H1 (cell line): ENCODE results near the gene OGDHL. TPM values are rescaled to one million over a fixed set of nuclear protein-coding genes. Genes with fewer than 3 reads are reported as not detected.

Source experiments
- CTCF ChIA-PET: fragments of 300-600 bp; sonication (Branson Sonifier 250); formaldehyde crosslinking; loops from one replicate; lab custom pipeline; 2021; ENCODE audit not compliant: partially characterized antibody; lab: Charles Lee
- POLR2A ChIA-PET: fragments of 300-600 bp; sonication (Branson Sonifier 250); formaldehyde crosslinking; loops from one replicate; lab custom pipeline; 2021; ENCODE audit warnings: inconsistent platforms; ENCODE audit not compliant: partially characterized antibody; lab: Charles Lee
- DNase-seq, 2 experiments: peaks; one replicate each; pipeline versions ENCODE4 v3.0.0 to v3.0.0-alpha.2; 2010 to 2022; ENCODE audit warnings: low spot score in 2 of 2, low read depth in 1 of 2, mixed read lengths in 1 of 2
- FAIRE-seq: peaks from 2 replicates; lab custom pipeline; 2011; peaks lifted over from hg19 to GRCh38; lab: Jason Lieb, UNC
- H2AFZ ChIP-seq: 2 replicates; pipeline ENCODE4 v1.8.1; 2012; ENCODE audit warnings: low read length, inconsistent platforms
- H2AK5ac ChIP-seq: 2 replicates; pipeline ENCODE4 v1.6.1; 2013; ENCODE audit warnings: low read depth, low read length
- H2BK120ac ChIP-seq: replicated peaks from 2 replicates; pipeline ENCODE3; 2013; ENCODE audit warnings: low read depth, low read length, inconsistent platforms
- H2BK12ac ChIP-seq: 2 replicates; pipeline ENCODE4 v1.6.1; 2013; ENCODE audit warnings: low read depth, low read length
- H2BK15ac ChIP-seq: 2 replicates; pipeline ENCODE4 v1.6.1; 2013; ENCODE audit warnings: low read length
- H2BK20ac ChIP-seq: 2 replicates; pipeline ENCODE4 v1.6.1; 2013; ENCODE audit warnings: low read length
- H2BK5ac ChIP-seq: 2 replicates; pipeline ENCODE4 v1.6.1; 2013; ENCODE audit warnings: low read depth, low read length
- H3K14ac ChIP-seq: 2 replicates; pipeline ENCODE4 v1.6.1; 2013; ENCODE audit warnings: inconsistent platforms; ENCODE audit not compliant: insufficient read length
- H3K18ac ChIP-seq: 2 replicates; pipeline ENCODE4 v1.6.1; 2013; ENCODE audit warnings: low read length; ENCODE audit errors: extremely low read depth
- H3K23ac ChIP-seq: 2 replicates; pipeline ENCODE4 v1.6.1; 2013; ENCODE audit warnings: inconsistent platforms; ENCODE audit not compliant: insufficient read length
- H3K23me2 ChIP-seq: 2 replicates; pipeline ENCODE4 v1.6.1; 2013; ENCODE audit warnings: low read depth, low read length
- H3K27ac ChIP-seq: 2 replicates; pipeline ENCODE4 v1.6.1; 2011; ENCODE audit warnings: low read depth, low read length, inconsistent platforms
- H3K27me3 ChIP-seq, 4 experiments: replicated peaks in 1 of 4; 1 replicate in 1 of 4; 2 replicates in 3 of 4; pipeline versions ENCODE4 v1.6.1 to v1.8.1; 2011 to 2013; ENCODE audit warnings: low read length in 3 of 4, mild to moderate bottlenecking in 3 of 4, inconsistent platforms in 2 of 4, mixed read lengths in 2 of 4, moderate library complexity in 1 of 4; ENCODE audit not compliant: control insufficient read depth in 3 of 4, insufficient read depth in 3 of 4; ENCODE audit errors: extremely low read depth in 1 of 4
- H3K36me3 ChIP-seq, 4 experiments: 2 replicates each; pipeline versions ENCODE4 v1.6.1 to v1.8.1; 2011 to 2013; ENCODE audit warnings: mild to moderate bottlenecking in 4 of 4, low read length in 3 of 4, moderate library complexity in 2 of 4, control low read depth in 1 of 4, inconsistent platforms in 1 of 4; ENCODE audit not compliant: insufficient read depth in 4 of 4, control insufficient read depth in 2 of 4
- H3K4ac ChIP-seq: replicated peaks from 2 replicates; pipeline ENCODE3; 2013; ENCODE audit warnings: low read length, low read depth, mixed read lengths, inconsistent platforms; ENCODE audit not compliant: insufficient read length
- H3K4me1 ChIP-seq, 4 experiments: replicated peaks in 1 of 4; 1 replicate in 1 of 4; 2 replicates in 3 of 4; pipeline versions ENCODE4 v1.6.1 to v1.8.1; 2011 to 2013; ENCODE audit warnings: low read length in 3 of 4, inconsistent platforms in 2 of 4, mixed read lengths in 1 of 4; ENCODE audit not compliant: insufficient read depth in 4 of 4, control insufficient read depth in 3 of 4
- H3K4me2 ChIP-seq, 2 experiments: 2 replicates each; pipeline versions ENCODE4 v1.6.1 to v1.8.1; 2011 to 2013; ENCODE audit warnings: low read depth in 2 of 2, low read length in 2 of 2, control low read depth in 1 of 2, inconsistent platforms in 1 of 2, mild to moderate bottlenecking in 1 of 2; ENCODE audit not compliant: insufficient read depth in 1 of 2
- H3K4me3 ChIP-seq, 4 experiments: fragments of 200-600, 300-600 bp in 1 of 4; sonication (generic), shearing (Covaris generic), sonication (Bioruptor Twin) in 1 of 4; 2 replicates each; pipeline versions ENCODE4 v1.5.1 to v1.8.1; 2011 to 2016; ENCODE audit warnings: low read length in 4 of 4, low read depth in 3 of 4, control low read depth in 2 of 4, inconsistent platforms in 2 of 4, mild to moderate bottlenecking in 2 of 4, mixed read lengths in 1 of 4, moderate library complexity in 1 of 4; ENCODE audit not compliant: insufficient read depth in 2 of 4; ENCODE audit errors: extremely low read depth in 1 of 4
- H3K56ac ChIP-seq: replicated peaks from 2 replicates; pipeline ENCODE3; 2013; ENCODE audit warnings: low read depth, mild to moderate bottlenecking, mixed read lengths, low read length, inconsistent platforms; ENCODE audit not compliant: insufficient read length
- H3K79me1 ChIP-seq: 2 replicates; pipeline ENCODE4 v1.6.1; 2013; ENCODE audit warnings: low read depth, low read length, control low read depth
- H3K79me2 ChIP-seq, 2 experiments: 2 replicates each; pipeline versions ENCODE4 v1.6.1 to v1.8.1; 2012 to 2013; ENCODE audit warnings: low read length in 2 of 2, mild to moderate bottlenecking in 2 of 2, inconsistent platforms in 1 of 2; ENCODE audit not compliant: insufficient read depth in 2 of 2, control insufficient read depth in 1 of 2
- H3K9ac ChIP-seq, 4 experiments: replicated peaks in 1 of 4; 1 replicate in 1 of 4; 2 replicates in 3 of 4; pipeline versions ENCODE4 v1.6.1 to v1.8.1; 2011 to 2013; ENCODE audit warnings: low read depth in 3 of 4, low read length in 3 of 4, control low read depth in 2 of 4, mild to moderate bottlenecking in 2 of 4, moderate library complexity in 2 of 4, inconsistent platforms in 1 of 4; ENCODE audit errors: extremely low read depth in 1 of 4
- H3K9me3 ChIP-seq, 2 experiments: 2 replicates each; pipeline versions ENCODE4 v1.6.1 to v1.8.1; 2012 to 2013; ENCODE audit warnings: mild to moderate bottlenecking in 2 of 2, moderate library complexity in 2 of 2, control low read depth in 1 of 2, inconsistent platforms in 1 of 2, low read depth in 1 of 2, low read length in 1 of 2, mixed read lengths in 1 of 2; ENCODE audit not compliant: insufficient read depth in 2 of 2
- H4K20me1 ChIP-seq, 2 experiments: replicated peaks in 1 of 2; 2 replicates each; pipeline versions ENCODE3 to v1.8.1; 2011 to 2013; ENCODE audit warnings: inconsistent platforms in 2 of 2, low read length in 2 of 2, mild to moderate bottlenecking in 1 of 2; ENCODE audit not compliant: insufficient read depth in 2 of 2, control insufficient read depth in 1 of 2
- H4K5ac ChIP-seq: 2 replicates; pipeline ENCODE4 v1.6.1; 2013; ENCODE audit warnings: low read length, low read depth, mixed read lengths, inconsistent platforms; ENCODE audit not compliant: insufficient read length
- H4K8ac ChIP-seq: 2 replicates; pipeline ENCODE4 v1.8.0; 2013; ENCODE audit warnings: mild to moderate bottlenecking, moderate library complexity, low read length, inconsistent platforms; ENCODE audit not compliant: insufficient read depth; ENCODE audit errors: extremely low read depth
- H4K91ac ChIP-seq: replicated peaks from 2 replicates; pipeline ENCODE3; 2013; ENCODE audit warnings: low read length, mixed read lengths, inconsistent platforms; ENCODE audit not compliant: insufficient read length
- CBX5 ChIP-seq: fragments of 300-800, 300-1000 bp; sonication (generic); IDR thresholded peaks from 2 replicates; pipeline ENCODE4 v1.7.1; 2016; ENCODE audit warnings: antibody characterized with exemption, low read length, low read depth
- CHD2 ChIP-seq: IDR thresholded peaks from 2 replicates; pipeline ENCODE4 v1.6.1; 2012; ENCODE audit warnings: low read length, improper control_type of control experiment
- EGR1 ChIP-seq: IDR thresholded peaks from 2 replicates; pipeline ENCODE4 v1.6.1; 2011; ENCODE audit warnings: low read depth, low read length, borderline replicate concordance
- HDAC2 ChIP-seq, 2 experiments: fragments of 300-600 bp in 1 of 2; sonication (generic) in 1 of 2; IDR thresholded peaks; 2 replicates each; pipeline ENCODE4 v1.6.1; 2011 to 2012; ENCODE audit warnings: low read depth in 2 of 2, low read length in 2 of 2, mild to moderate bottlenecking in 2 of 2, moderate library complexity in 2 of 2, borderline replicate concordance in 1 of 2, inconsistent platforms in 1 of 2
- HDAC6 ChIP-seq: IDR thresholded peaks from one replicate; pipeline ENCODE4 v1.7.1; 2012; ENCODE audit warnings: low read depth, mild to moderate bottlenecking, inconsistent platforms, low read length, moderate library complexity
- RAD21 ChIP-seq, 2 experiments: IDR thresholded peaks in 1 of 2; conservative IDR thresholded peaks in 1 of 2; 2 replicates each; pipeline ENCODE4 v1.6.1; 2011; ENCODE audit warnings: low read depth in 2 of 2, low read length in 2 of 2, improper control_type of control experiment in 1 of 2, inconsistent platforms in 1 of 2, mild to moderate bottlenecking in 1 of 2, moderate library complexity in 1 of 2
- SAP30 ChIP-seq: fragments of 300-600 bp; sonication (generic); IDR thresholded peaks from 2 replicates; pipeline ENCODE4 v1.7.1; 2012; ENCODE audit warnings: low read length, moderate library complexity, mild to moderate bottlenecking, inconsistent platforms; ENCODE audit not compliant: insufficient read depth, insufficient replicate concordance
- SIN3A ChIP-seq, 2 experiments: IDR thresholded peaks in 1 of 2; conservative IDR thresholded peaks in 1 of 2; 2 replicates each; pipeline ENCODE4 v1.6.1; 2011 to 2012; ENCODE audit warnings: low read length in 2 of 2, improper control_type of control experiment in 1 of 2, low read depth in 1 of 2, mild to moderate bottlenecking in 1 of 2
- TAF7 ChIP-seq: optimal IDR thresholded peaks from 2 replicates; pipeline ENCODE3; 2011; ENCODE audit warnings: low read depth, mild to moderate bottlenecking, inconsistent platforms, low read length, moderate library complexity, borderline replicate concordance
- TEAD4 ChIP-seq: IDR thresholded peaks from 2 replicates; pipeline ENCODE4 v1.6.1; 2012; ENCODE audit warnings: low read depth, low read length, inconsistent platforms, mixed read lengths
- ZNF274 ChIP-seq: IDR thresholded peaks from 2 replicates; pipeline ENCODE4 v1.7.0; 2012; ENCODE audit warnings: low read length, borderline replicate concordance; ENCODE audit errors: extremely low read depth
- WGBS, 2 experiments: shearing (Covaris generic) in 1 of 2; methylation state at CpG; one replicate each; pipeline versions ENCODE4 v1.1.6 to v1.1.7; 2013 to 2015; ENCODE audit warnings: low lambda C conversion rate in 2 of 2, mixed read lengths in 2 of 2, inconsistent platforms in 1 of 2, low coverage in 1 of 2, missing lambda C conversion rate in 1 of 2; ENCODE audit not compliant: insufficient replicate concordance in 2 of 2, insufficient coverage in 1 of 2, insufficient read length in 1 of 2; ENCODE audit errors: extremely low coverage in 1 of 2, missing lambda C conversion rate in 1 of 2; 5-methylcytosine and 5-hydroxymethylcytosine counted together
- polyA plus RNA-seq, 7 experiments: library from polyadenylated mRNA; depleted of rRNA in 3 of 7; stranded (reverse) in 5 of 7; unstranded in 2 of 7; fragments of >200 nt in 5 of 7; fragments of 200-250 nt in 2 of 7; gene quantifications; 1 replicate in 5 of 7; 2 replicates in 1 of 7; 4 replicates in 1 of 7; pipeline versions ENCODE4 v1.2.1 to v1.2.3, GENCODE V29; 2011 to 2013; ENCODE audit warnings: missing spikeins in 2 of 7, mixed read lengths in 2 of 7
- total RNA-seq: library from RNA; stranded (reverse); fragmentation: NEBNext Ultra II Directional; extraction: Animal tissue kit (Norgen Biotek cat#: 25700); gene quantifications from 2 replicates; pipeline ENCODE4 v1.2.1, GENCODE V29; 2021

The OGDHL gene
- total and polyA plus RNA-seq, 2 of the 8 experiments (the other 6 are each of a cell fraction or from before 2014, with no cell fraction given), result 16.1 to 16.6 TPM

DNA sequence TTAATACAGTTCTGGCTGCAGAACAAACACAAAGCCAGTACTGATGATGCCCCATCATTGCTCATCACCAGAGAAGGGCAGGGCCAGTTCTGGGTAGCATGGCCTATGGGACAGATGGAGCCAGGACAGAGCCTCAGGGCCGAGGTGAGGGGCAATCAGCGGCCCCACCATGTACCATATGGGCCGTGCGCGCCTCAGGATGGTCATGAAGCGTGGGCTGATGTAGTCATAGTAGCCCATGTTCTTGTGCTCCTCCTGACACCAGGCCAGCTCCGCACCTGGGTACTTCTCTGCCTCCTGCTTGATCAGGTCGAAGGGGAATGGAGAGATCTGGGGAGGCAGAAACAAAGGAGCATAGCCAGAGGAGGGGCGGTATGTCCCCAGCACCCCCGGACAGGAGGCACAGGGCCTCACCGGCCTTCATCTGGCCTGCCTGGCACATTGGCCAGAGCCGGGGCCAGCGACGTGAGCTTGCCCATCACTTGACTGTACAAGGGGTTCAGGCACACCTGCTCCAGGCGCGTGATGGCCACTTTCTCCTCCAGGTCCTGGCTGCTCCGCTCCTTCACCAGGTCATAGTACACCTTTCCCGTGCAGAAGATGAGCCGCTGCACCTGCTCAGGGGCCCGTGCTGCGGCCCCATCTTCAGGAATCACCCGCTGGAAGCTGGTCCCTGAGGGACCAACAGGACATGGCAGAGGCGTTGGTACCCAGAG lies 26.1 kb downstream of the OGDHL start:
- H4K91ac ChIP-seq, result no peak overlapping the region
- H3K23ac ChIP-seq, result no peak overlapping the region
- H2AK5ac ChIP-seq, result no peak overlapping the region
- no peak overlapping the region for H3K27ac ChIP-seq
- ChIA-PET POLR2A (interaction anchor here (1.0 kb wide), 1 partner anchor 13 kb away, joined by 3 read pairs; no protein-coding TSS in a partner anchor), CTCF (interaction anchor here (0.8 to 2.6 kb wide), 6 partner anchors 9 to 143 kb away, joined by 3 to 14 read pairs (median 6); no protein-coding TSS in a partner anchor)
- no peak for FAIRE-seq
- no peaks in the 10 kb centered on the region for H3K23me2 ChIP-seq
- no peak overlapping the region for H2BK120ac ChIP-seq
- no peak overlapping the region for H4K5ac ChIP-seq
- H4K8ac ChIP-seq, result peak overlapping the region; percentile 57; the same call in 1 of the 2 replicates
- H3K14ac ChIP-seq, result no peak overlapping the region
- no peak overlapping the region for H2BK12ac ChIP-seq
- TF ChIP-seq RAD21 (IDR thresholded peaks at IDR 0.05 in 1 of 2, conservative IDR thresholded peaks at IDR 0.05 in 1 of 2; ENCODE audit: low read depth in 2 of 2, low read length in 2 of 2) (no peak), TEAD4 (no peak), CBX5 (no peak), HDAC2 (IDR thresholded peaks at IDR 0.05; ENCODE audit: borderline replicate concordance in 1 of 2, low read depth in 2 of 2, low read length in 2 of 2) (no peak), HDAC6 (no peak), TAF7 (no peak), EGR1 (no peak), SIN3A (conservative IDR thresholded peaks at IDR 0.05 in 1 of 2, IDR thresholded peaks at IDR 0.05 in 1 of 2; ENCODE audit: low read depth in 1 of 2, low read length in 2 of 2) (no peak), CHD2 (no peak), SAP30 (no peak), ZNF274 (no peak)
- no peaks in the 10 kb centered on the region for H3K9me3 ChIP-seq
- H2AFZ ChIP-seq, result no peak overlapping the region
- H3K56ac ChIP-seq, result no peak overlapping the region
- peaks cover 1 to 2% of the 10 kb centered on the region in 2 experiments for H4K20me1 ChIP-seq
- H3K36me3 ChIP-seq, result peaks cover 0 to 6% (median 0%) of the 10 kb centered on the region in 4 experiments; a peak in 2 of 8 replicates
- no peaks in the 10 kb centered on the region for H3K79me1 ChIP-seq
- 95% methylated on average over 23 of the region's 23 CpGs; no CpG with 5 or more reads in 1 of the 2 experiments for WGBS, 2 experiments
- no peak overlapping the region for H2BK20ac ChIP-seq
- H2BK15ac ChIP-seq, result no peak overlapping the region
- H2BK5ac ChIP-seq, result no peak overlapping the region
- H3K4ac ChIP-seq, result no peak overlapping the region
- H3K4me3 ChIP-seq, result no peak overlapping the region
- H3K18ac ChIP-seq, result no peak overlapping the region
- H3K79me2 ChIP-seq, result no peaks in the 10 kb centered on the region
- H3K27me3 ChIP-seq, result no peaks in the 10 kb centered on the region
- no peak overlapping the region for H3K4me2 ChIP-seq
- no peak overlapping the region for H3K9ac ChIP-seq
- H3K4me1 ChIP-seq, result no peaks in the 10 kb centered on the region
- no peak for DNase-seq
